T-helper 2 cell treated with Interferon-gamma antibody and Interleukin-4, amounts not matched to agents 5 μg/mL and 100 μg/mL, for 36 hours (primary cell): Measurements from ENCODE around the gene GALNT12.

Experiments used
- DNase-seq: peaks from one replicate; pipeline ENCODE4 v3.0.0; 2021; ENCODE audit warnings: low spot score
- H3K27ac Mint-ChIP-seq: one replicate; pipeline ENCODE4 v1.8.0; 2021; ENCODE audit warnings: mild to moderate bottlenecking, mixed read lengths
- H3K27me3 Mint-ChIP-seq: one replicate; pipeline ENCODE4 v1.8.0; 2021; ENCODE audit warnings: low read depth, mixed read lengths
- H3K36me3 Mint-ChIP-seq: one replicate; pipeline ENCODE4 v1.8.0; 2021; ENCODE audit warnings: low read depth, mixed read lengths
- H3K4me1 Mint-ChIP-seq: one replicate; pipeline ENCODE4 v1.8.0; 2021; ENCODE audit warnings: low read depth, mixed read lengths
- H3K4me3 Mint-ChIP-seq: one replicate; pipeline ENCODE4 v1.8.0; 2022; ENCODE audit warnings: mild to moderate bottlenecking, moderate library complexity, mixed read lengths
- H3K9me3 Mint-ChIP-seq: one replicate; pipeline ENCODE4 v1.8.0; 2021; ENCODE audit warnings: mixed read lengths

The GALNT12 gene

DNA sequence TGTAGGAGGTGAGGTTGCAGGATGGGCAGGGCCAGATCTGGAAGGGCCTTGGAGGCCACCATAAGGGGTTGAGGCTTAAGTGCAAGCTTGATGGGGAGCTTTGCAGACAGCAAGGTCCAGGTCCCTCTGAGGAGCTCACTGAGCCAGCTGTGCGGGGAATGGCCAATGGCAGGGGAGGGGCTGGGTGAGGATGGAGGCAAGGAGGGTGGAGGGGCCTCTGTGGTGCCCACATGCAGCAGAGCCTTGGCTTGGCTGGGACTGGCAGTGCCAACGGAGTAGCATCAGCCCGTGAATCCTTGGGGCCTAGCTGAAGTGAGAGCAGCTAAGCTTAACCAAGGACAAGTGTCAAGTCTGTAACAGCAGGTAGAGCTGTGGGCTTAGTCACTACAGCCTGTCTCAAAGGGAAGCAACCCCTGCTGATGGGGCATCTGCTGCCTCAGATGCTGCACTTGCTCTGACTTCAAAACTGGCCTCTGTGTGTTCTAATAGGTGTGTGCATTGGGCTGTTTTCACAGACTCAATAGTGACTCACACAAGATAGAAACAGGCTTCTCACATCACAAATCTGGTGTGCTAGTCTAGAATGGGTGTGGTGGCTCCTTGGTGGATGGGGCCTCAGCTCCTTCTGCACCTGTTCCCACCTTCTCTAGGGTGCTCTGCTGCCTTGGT is 16.3 kb downstream of the GALNT12 start:
- H3K4me3 Mint-ChIP-seq: no peak overlapping the region
- H3K27ac Mint-ChIP-seq: no peak overlapping the region
- H3K4me1 Mint-ChIP-seq: no peaks in the 10 kb centered on the region
- no peaks in the 10 kb centered on the region for H3K27me3 Mint-ChIP-seq
- no peaks in the 10 kb centered on the region for H3K9me3 Mint-ChIP-seq
- DNase-seq: no peak
- H3K36me3 Mint-ChIP-seq: no peaks in the 10 kb centered on the region

DNA sequence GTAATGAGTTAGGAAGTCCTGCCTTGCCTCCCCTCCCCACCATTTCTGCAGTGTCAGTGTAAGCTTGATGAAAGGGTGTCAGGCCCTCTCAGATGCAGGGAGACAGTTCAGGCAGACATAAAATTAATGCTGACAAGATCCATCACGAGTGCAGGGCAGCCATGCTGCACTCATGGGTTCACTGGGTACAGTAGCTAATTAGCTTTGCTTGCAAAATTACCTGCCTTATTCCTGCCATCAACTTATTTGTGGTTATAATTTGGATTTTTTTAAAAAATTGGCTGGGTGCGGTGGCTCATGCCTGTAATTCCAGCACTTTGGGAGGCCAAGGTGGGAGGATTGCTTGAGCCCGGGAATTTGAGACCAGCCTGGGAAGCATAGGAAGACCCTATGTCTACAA is 17.9 kb downstream of the GALNT12 start:
- Mint-ChIP-seq H3K27ac (no peak overlapping the region), H3K27me3 (no peaks in the 10 kb centered on the region), H3K9me3 (no peaks in the 10 kb centered on the region), H3K36me3 (no peaks in the 10 kb centered on the region), H3K4me3 (no peak overlapping the region), H3K4me1 (no peaks in the 10 kb centered on the region)
- no peak for DNase-seq

DNA sequence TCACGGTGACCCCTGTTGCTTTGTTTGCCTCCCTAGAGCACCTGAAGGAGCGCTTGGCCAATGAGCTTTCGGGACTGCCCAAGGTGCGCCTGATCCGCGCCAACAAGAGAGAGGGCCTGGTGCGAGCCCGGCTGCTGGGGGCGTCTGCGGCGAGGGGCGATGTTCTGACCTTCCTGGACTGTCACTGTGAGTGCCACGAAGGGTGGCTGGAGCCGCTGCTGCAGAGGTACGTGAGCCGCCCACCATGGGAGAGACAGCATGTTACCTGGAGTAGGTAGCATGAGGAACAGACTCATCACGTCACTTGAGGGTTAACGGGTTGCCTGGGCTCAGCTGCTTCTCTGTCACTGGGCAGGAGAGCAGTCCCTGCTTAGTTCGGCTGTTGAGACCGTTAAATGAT is 19.2 kb downstream of the GALNT12 start:
- no peak for DNase-seq
- Mint-ChIP-seq H3K27ac (no peak overlapping the region), H3K36me3 (no peaks in the 10 kb centered on the region), H3K4me1 (no peaks in the 10 kb centered on the region), H3K27me3 (no peaks in the 10 kb centered on the region), H3K4me3 (no peak overlapping the region), H3K9me3 (no peaks in the 10 kb centered on the region)

DNA sequence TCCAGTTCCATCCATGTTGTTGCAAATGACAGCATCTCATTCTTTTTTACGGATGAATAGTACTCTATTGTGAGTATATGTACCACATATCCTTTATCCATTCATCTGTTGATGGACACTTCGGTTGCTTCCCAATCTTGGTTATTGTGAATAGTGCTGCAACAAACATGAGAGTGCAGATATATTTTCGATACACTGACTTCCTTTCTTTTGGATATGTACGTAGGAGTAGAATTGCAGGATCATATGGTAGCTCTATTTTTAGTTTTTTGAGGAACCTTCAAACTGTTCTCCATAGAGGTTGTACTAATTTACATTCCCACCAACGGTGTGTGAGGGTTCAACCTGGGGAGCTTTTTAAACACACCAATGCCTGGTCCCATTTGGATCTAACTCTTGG is 22.3 kb downstream of the GALNT12 start:
- no peaks in the 10 kb centered on the region for H3K4me1 Mint-ChIP-seq
- H3K36me3 Mint-ChIP-seq: no peaks in the 10 kb centered on the region
- no peaks in the 10 kb centered on the region for H3K27me3 Mint-ChIP-seq
- H3K4me3 Mint-ChIP-seq: no peak overlapping the region
- H3K27ac Mint-ChIP-seq: no peak overlapping the region
- no peaks in the 10 kb centered on the region for H3K9me3 Mint-ChIP-seq
- DNase-seq: no peak

DNA sequence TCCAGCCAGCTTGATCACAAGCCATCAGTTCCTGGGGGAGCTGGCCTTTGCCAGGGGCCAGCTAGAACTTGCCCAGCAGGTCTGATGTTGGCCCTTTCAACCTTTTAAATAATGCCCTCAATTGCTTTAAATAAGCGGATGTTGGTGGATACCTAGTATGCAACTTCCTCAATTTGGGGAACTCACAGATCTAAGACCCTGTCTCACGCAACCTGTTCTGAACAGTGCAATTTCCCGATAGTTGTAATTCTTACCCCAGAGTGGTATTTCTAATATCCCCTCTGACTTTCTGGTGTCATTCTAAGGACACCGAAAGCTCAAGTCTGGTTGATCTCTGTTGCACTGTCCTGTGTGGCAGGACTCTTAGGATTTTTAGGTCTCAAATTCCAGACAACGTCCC is 23.1 kb downstream of the GALNT12 start:
- H3K4me1 Mint-ChIP-seq: no peaks in the 10 kb centered on the region
- H3K4me3 Mint-ChIP-seq: no peak overlapping the region
- no peaks in the 10 kb centered on the region for H3K9me3 Mint-ChIP-seq
- H3K36me3 Mint-ChIP-seq: no peaks in the 10 kb centered on the region
- no peaks in the 10 kb centered on the region for H3K27me3 Mint-ChIP-seq
- H3K27ac Mint-ChIP-seq: no peak overlapping the region
- DNase-seq: no peak

DNA sequence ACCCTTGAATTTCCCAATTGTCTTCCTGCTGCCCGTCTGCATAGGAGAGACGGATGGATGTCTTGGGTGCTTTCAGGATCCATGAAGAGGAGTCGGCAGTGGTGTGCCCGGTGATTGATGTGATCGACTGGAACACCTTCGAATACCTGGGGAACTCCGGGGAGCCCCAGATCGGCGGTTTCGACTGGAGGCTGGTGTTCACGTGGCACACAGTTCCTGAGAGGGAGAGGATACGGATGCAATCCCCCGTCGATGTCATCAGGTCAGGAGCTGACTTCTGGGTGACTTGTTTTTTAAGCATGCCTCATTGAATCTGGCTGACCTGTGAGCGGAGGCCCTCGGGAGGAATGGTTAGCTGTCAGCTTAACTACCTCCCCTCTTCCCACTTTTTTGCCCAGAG is 24.2 kb downstream of the GALNT12 start:
- Mint-ChIP-seq H3K36me3 (no peaks in the 10 kb centered on the region), H3K9me3 (no peaks in the 10 kb centered on the region), H3K4me1 (no peaks in the 10 kb centered on the region), H3K27ac (no peak overlapping the region), H3K27me3 (no peaks in the 10 kb centered on the region), H3K4me3 (no peak overlapping the region)
- DNase-seq: no peak

DNA sequence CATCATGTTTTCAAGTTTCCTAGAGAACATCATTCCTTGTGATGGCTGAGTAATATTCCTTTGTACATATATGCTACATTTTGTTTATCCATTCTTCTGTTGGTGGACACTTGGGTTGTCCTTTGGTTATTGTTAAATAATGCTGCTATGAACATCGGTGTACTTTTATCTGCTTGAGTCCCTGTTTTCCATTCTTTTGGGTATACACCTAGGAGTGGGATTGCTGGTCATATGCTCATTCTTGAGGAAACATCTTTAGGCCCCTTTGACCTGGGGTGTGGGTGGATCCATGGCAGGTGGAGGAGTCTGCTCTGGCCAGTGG is 25.3 kb downstream of the GALNT12 start:
- no peaks in the 10 kb centered on the region for H3K36me3 Mint-ChIP-seq
- no peak overlapping the region for H3K4me3 Mint-ChIP-seq
- no peak for DNase-seq
- no peaks in the 10 kb centered on the region for H3K4me1 Mint-ChIP-seq
- H3K27ac Mint-ChIP-seq: no peak overlapping the region
- no peaks in the 10 kb centered on the region for H3K27me3 Mint-ChIP-seq
- H3K9me3 Mint-ChIP-seq: no peaks in the 10 kb centered on the region

DNA sequence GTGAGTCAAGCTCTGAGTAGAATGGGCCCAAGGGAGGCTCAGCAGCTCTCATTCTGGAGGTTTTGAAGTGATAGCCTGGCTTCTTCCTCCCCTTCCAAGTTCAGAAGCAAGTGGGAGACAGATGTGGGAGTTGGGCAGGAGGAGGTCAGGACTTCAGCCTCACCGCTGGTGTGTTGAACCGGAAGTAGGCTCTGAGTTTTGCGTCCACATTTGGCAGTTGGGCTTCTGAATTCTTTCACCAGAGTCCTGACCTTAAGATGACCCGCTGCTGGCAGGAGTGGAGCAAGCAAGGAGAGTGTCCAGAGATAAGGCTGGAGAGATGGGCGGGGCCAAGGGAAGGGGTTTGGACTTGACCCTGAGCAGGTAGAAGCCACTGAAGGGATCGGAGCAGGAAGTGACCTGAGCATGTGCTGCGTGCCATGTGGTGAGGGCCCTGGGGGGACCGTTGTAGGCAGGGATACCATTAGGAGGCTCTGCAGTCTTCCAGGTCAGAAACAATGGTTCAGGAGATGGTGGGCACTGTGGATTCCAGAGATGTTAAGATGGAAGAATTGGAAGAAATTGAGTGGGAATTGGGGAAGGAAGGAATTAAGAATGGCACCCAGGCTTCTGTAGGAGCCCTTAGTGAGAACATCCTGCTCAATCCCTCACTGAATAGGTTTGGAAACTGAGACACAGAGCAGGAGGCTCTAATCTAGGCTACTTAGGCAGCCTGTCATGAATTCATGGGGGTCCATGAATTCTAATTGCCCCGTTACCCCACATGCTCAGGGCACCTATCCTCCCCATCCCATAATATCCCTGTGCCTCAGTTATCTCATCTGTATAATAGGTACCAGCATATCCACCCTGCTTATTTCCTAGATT is 25.9 kb downstream of the GALNT12 start:
- Mint-ChIP-seq H3K36me3 (no peaks in the 10 kb centered on the region), H3K4me1 (no peaks in the 10 kb centered on the region), H3K4me3 (no peak overlapping the region), H3K27ac (no peak overlapping the region), H3K9me3 (no peaks in the 10 kb centered on the region), H3K27me3 (no peaks in the 10 kb centered on the region)
- DNase-seq: no peak

DNA sequence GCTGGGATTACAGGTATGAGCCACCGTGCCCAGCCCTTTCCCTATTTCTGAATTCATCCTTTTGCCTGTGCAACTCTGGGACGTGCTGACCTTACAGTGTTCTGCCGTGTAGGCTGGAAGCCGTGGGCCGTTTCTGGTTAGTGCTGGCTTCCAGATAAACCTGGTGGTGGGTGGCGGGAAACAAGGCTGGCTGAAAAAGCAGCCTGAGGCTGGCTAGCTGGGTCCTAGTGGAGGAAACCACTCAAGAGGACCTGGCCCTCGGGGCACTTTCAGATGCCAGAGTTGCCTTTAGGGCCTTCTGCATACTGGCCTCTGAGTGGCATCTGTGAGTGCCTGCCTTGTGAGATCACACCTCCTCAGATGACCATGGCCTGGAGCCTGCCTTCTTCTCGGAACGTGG is 26.9 kb downstream of the GALNT12 start:
- Mint-ChIP-seq H3K27ac (no peak overlapping the region), H3K4me1 (no peaks in the 10 kb centered on the region), H3K27me3 (no peaks in the 10 kb centered on the region), H3K36me3 (no peaks in the 10 kb centered on the region), H3K9me3 (no peaks in the 10 kb centered on the region), H3K4me3 (no peak overlapping the region)
- no peak for DNase-seq

DNA sequence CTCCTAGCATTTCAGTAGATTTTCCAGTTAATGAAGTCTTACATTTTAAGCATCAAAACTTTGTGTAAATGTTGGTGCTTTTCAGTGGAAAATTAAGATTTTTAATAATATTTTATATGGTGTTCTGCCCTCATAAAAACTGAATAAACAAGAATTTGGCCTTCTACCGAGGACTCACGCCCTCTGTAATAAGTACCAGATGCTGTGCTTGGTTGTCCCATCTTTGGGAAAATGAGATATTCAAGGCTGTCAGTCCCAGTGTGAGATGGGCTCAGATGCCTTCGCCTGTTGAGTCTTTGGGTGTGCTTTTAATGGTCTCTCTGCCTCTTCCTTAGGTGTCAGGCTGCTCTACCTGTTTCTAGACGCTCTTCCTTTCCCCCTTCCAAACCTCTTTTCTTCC is 28.7 kb downstream of the GALNT12 start:
- Mint-ChIP-seq H3K36me3 (no peaks in the 10 kb centered on the region), H3K9me3 (no peaks in the 10 kb centered on the region)

DNA sequence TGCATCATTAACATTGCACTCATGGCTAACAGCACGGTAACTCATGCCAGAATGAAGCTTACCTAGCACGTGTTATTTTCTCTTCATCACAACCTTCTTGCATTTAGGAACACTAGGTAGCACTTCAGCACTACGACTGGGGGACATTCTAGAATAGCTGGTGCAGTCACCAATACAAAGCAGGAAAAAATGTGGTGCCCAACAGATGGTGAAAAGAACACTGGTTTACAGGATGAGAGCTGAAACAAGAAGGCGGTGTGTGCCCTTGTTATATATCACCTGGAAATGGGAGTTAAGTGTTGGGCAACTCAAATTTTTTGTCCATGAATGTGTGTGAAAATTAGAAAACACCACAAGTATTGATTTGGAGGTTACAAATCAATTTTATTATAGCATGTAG is 30.0 kb downstream of the GALNT12 start:
- no peaks in the 10 kb centered on the region for H3K27me3 Mint-ChIP-seq
- no peaks in the 10 kb centered on the region for H3K4me1 Mint-ChIP-seq
- DNase-seq: no peak
- H3K27ac Mint-ChIP-seq: no peak overlapping the region
- H3K4me3 Mint-ChIP-seq: no peak overlapping the region
- H3K36me3 Mint-ChIP-seq: no peaks in the 10 kb centered on the region
- no peaks in the 10 kb centered on the region for H3K9me3 Mint-ChIP-seq

More for the DNA sequence above, 28.7 kb downstream of the GALNT12 start:
- DNase-seq: no peak
- no peaks in the 10 kb centered on the region for H3K27me3 Mint-ChIP-seq
- H3K27ac Mint-ChIP-seq: no peak overlapping the region
- H3K4me3 Mint-ChIP-seq: no peak overlapping the region
- H3K4me1 Mint-ChIP-seq: no peaks in the 10 kb centered on the region

DNA sequence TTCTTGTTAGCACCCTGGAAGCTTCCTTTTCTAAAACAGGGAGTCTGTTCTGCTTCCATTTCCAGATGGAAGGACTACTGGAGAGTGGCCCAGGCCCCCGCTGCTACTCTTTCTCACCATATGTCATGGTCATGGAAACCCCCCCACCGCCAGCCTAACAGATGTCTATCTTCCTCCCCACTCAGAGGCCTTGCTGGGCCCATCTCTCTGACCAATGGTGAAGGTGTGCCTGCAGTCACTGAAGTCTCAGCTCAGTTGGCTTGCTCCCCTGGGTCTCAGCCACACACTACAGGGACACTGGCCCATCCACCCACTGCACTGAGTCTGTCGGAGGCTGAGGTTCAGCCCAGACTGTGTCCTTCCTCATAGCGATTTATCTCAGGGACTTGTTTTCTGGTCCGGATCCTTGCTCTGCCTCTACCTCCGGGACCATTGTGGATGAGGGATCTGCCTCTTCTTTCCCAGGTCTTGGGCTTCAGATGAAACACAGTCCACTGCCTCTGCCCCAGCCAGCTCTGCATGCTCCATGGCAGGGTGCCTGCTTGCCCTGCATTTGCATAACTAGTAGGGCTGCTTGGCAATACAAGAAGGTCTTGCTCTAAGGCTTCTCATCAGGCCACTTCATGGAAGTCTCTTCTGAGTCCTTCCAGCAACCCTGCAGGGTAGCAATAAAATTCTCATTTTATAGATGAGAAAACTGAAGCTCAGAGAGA is 30.8 kb downstream of the GALNT12 start:
- Mint-ChIP-seq H3K27me3 (no peaks in the 10 kb centered on the region), H3K9me3 (no peaks in the 10 kb centered on the region)

DNA sequence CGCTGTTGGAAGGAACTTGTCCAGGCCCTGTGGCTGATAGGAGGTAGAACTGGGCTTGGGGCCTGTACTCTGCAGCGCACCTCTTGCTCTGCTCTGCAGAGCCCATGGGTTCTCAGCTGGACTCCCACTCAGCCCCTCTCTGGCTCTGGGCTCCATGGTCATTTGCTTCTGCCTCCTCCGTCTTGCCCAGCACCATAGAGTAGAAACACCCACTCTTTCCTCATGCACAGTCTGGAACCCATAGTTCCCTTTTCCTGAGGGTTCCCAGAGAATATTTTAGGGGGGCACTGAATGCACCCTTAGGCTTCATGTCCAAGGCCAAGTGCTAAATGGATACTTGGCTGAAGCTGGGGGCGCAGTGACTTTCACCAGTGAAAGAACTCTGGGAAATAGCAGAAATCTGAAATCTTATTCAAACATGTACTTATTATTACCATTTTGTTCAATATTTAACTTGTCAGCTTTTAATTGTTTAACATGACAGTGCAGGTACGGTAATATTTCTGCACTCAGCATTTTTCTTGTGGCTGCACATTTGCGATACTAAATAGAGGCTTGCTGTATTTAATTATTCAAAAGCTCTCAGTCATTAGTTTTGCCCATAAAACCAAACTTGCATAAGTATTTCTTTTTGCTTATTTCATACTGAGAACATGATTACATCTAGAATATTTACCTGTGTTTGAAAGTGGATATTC is 31.5 kb downstream of the GALNT12 start:
- Mint-ChIP-seq H3K36me3 (no peaks in the 10 kb centered on the region), H3K4me3 (no peak overlapping the region), H3K9me3 (no peaks in the 10 kb centered on the region), H3K27me3 (no peaks in the 10 kb centered on the region), H3K4me1 (no peaks in the 10 kb centered on the region), H3K27ac (no peak overlapping the region)
- DNase-seq: no peak

More for the DNA sequence above, 30.8 kb downstream of the GALNT12 start:
- Mint-ChIP-seq H3K4me1 (no peaks in the 10 kb centered on the region), H3K27ac (no peak overlapping the region), H3K36me3 (no peaks in the 10 kb centered on the region), H3K4me3 (no peak overlapping the region)
- no peak for DNase-seq

DNA sequence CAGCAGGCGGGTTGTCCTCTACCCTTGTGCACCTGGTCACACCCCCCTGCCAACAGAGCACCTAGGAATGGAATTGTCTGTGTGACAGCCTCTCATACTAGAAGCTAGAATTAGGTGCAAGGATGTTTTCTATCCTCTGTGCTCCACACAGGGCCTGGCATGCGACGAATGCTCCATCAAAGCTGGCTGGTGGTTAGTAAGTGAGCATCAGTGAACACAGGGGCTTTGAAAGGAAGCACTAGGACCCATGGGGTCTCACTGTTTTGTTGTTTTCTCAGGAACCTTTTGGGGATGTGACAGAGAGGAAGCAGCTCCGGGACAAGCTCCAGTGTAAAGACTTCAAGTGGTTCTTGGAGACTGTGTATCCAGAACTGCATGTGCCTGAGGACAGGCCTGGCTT is 32.3 kb downstream of the GALNT12 start:
- Mint-ChIP-seq H3K4me3 (no peak overlapping the region), H3K9me3 (no peaks in the 10 kb centered on the region), H3K4me1 (no peaks in the 10 kb centered on the region), H3K36me3 (no peaks in the 10 kb centered on the region), H3K27ac (no peak overlapping the region), H3K27me3 (no peaks in the 10 kb centered on the region)
- no peak for DNase-seq
